Endothelial cell of umbilical vein (primary cell): ENCODE results near the gene GJB2. TPM values are rescaled to one million over a fixed set of nuclear protein-coding genes. Genes with fewer than 3 reads are reported as not detected.

Source experiments
- BruUV-seq: library from RNA; stranded (reverse); fragments of 400-500 nt; replicated peaks from 2 replicates; lab custom pipeline; 2021; lab: Mats Ljungman, UMichigan
- CTCF ChIA-PET: fragments of 300-600, 350-600 bp; sonication (Branson Sonifier 250); formaldehyde crosslinking; loops from one replicate; lab custom pipeline; 2021; ENCODE audit warnings: antibody characterized with exemption, inconsistent platforms; lab: Charles Lee
- POLR2A ChIA-PET: fragments of 300-600, 350-600 bp; sonication (Branson Sonifier 250); formaldehyde crosslinking; loops from one replicate; lab custom pipeline; 2021; ENCODE audit warnings: antibody characterized with exemption, inconsistent platforms; lab: Charles Lee
- DNase-seq: peaks from one replicate; pipeline ENCODE4 v3.0.0-alpha.2; 2011; ENCODE audit warnings: low read depth, low spot score
- FAIRE-seq: peaks from 2 replicates; lab custom pipeline; 2011; peaks lifted over from hg19 to GRCh38; lab: Jason Lieb, UNC
- H2AFZ ChIP-seq: 2 replicates; pipeline ENCODE4 v1.6.0; 2012; ENCODE audit warnings: low read depth, low read length, control low read depth, inconsistent platforms
- H3K27ac ChIP-seq: 2 replicates; pipeline ENCODE4 v1.5.1; 2011; ENCODE audit warnings: low read depth, mild to moderate bottlenecking, control low read depth, low read length, moderate library complexity; ENCODE audit not compliant: insufficient read depth
- H3K27me3 ChIP-seq, 2 experiments: 2 replicates each; pipeline versions ENCODE4 v1.6.0 to v1.6.1; 2011; ENCODE audit warnings: low read length in 2 of 2, mixed read lengths in 1 of 2; ENCODE audit not compliant: control insufficient read depth in 2 of 2, insufficient read depth in 2 of 2
- H3K36me3 ChIP-seq, 2 experiments: 2 replicates in 1 of 2; 3 replicates in 1 of 2; pipeline ENCODE4 v1.5.1; 2011; ENCODE audit warnings: low read length in 2 of 2, mild to moderate bottlenecking in 1 of 2, moderate library complexity in 1 of 2; ENCODE audit not compliant: control insufficient read depth in 2 of 2, insufficient read depth in 2 of 2; ENCODE audit errors: extremely low read depth in 1 of 2
- H3K4me1 ChIP-seq: 3 replicates; pipeline ENCODE4 v1.5.1; 2011; ENCODE audit warnings: mild to moderate bottlenecking, low read length; ENCODE audit not compliant: control insufficient read depth, insufficient read depth; ENCODE audit errors: extremely low read depth
- H3K4me2 ChIP-seq: 2 replicates; pipeline ENCODE4 v1.6.1; 2011; ENCODE audit warnings: low read length, control low read depth, mixed read lengths; ENCODE audit not compliant: insufficient read depth
- H3K4me3 ChIP-seq, 3 experiments: fragments of 200-600 bp in 1 of 3; sonication (generic), shearing (Covaris generic) in 1 of 3; replicated peaks in 1 of 3; 2 replicates each; pipeline ENCODE4 v1.5.1; 2011 to 2016; ENCODE audit warnings: control low read depth in 3 of 3, low read length in 3 of 3, mild to moderate bottlenecking in 2 of 3, inconsistent platforms in 1 of 3, low read depth in 1 of 3, moderate library complexity in 1 of 3; ENCODE audit not compliant: insufficient read depth in 1 of 3
- H3K79me2 ChIP-seq: 2 replicates; pipeline ENCODE4 v1.6.0; 2012; ENCODE audit warnings: low read length, inconsistent platforms; ENCODE audit not compliant: control insufficient read depth, insufficient read depth
- H3K9ac ChIP-seq: replicated peaks from 2 replicates; pipeline ENCODE3; 2011; ENCODE audit warnings: low read length, control low read depth; ENCODE audit not compliant: insufficient read depth; ENCODE audit errors: extremely low read depth
- H3K9me1 ChIP-seq: replicated peaks from 3 replicates; pipeline ENCODE4 v1.6.0; 2011; ENCODE audit warnings: mild to moderate bottlenecking, low read length; ENCODE audit not compliant: control insufficient read depth, insufficient read depth; ENCODE audit errors: extremely low read depth
- H3K9me3 ChIP-seq: replicated peaks from 2 replicates; pipeline ENCODE4 v1.5.1; 2012; ENCODE audit warnings: low read length, inconsistent platforms; ENCODE audit not compliant: control insufficient read depth, insufficient read depth
- H4K20me1 ChIP-seq: replicated peaks from 2 replicates; pipeline ENCODE3; 2011; ENCODE audit warnings: mild to moderate bottlenecking, low read length; ENCODE audit not compliant: control insufficient read depth, insufficient read depth; ENCODE audit errors: extremely low read depth
- CTCF ChIP-seq, 2 donors: IDR thresholded peaks; 1 replicate in 1 of 2; 2 replicates in 1 of 2; pipeline ENCODE4 v1.5.1; 2011; ENCODE audit warnings: low read length in 2 of 2, mild to moderate bottlenecking in 2 of 2, moderate library complexity in 2 of 2, control low read depth in 1 of 2, inconsistent platforms in 1 of 2, low read depth in 1 of 2; ENCODE audit not compliant: insufficient read depth in 1 of 2; ENCODE audit errors: extremely low read depth in 1 of 2
- FOS ChIP-seq: IDR thresholded peaks from 2 replicates; pipeline ENCODE4 v1.6.1; 2011; ENCODE audit warnings: mild to moderate bottlenecking, low read length, moderate library complexity, borderline replicate concordance; ENCODE audit not compliant: insufficient read depth
- GATA2 ChIP-seq: IDR thresholded peaks from 2 replicates; pipeline ENCODE4 v1.7.0; 2011; ENCODE audit warnings: low read depth, mild to moderate bottlenecking, moderate library complexity, mixed read lengths, low read length; ENCODE audit not compliant: insufficient read length, insufficient read depth
- JUN ChIP-seq: IDR thresholded peaks from 2 replicates; pipeline ENCODE4 v1.6.1; 2011; ENCODE audit warnings: borderline replicate concordance, low read depth; ENCODE audit not compliant: insufficient read length, insufficient read depth
- MYC ChIP-seq: IDR thresholded peaks from one replicate; pipeline ENCODE4 v1.6.1; 2011; ENCODE audit warnings: mild to moderate bottlenecking, low read depth, low read length
- POLR2AphosphoS5 ChIP-seq: IDR thresholded peaks from 2 replicates; pipeline ENCODE4 v1.6.1; 2012; ENCODE audit warnings: low read depth, mild to moderate bottlenecking, control low read depth, low read length, moderate library complexity; ENCODE audit not compliant: insufficient read depth
- dilution Hi-C: fragments of 300-500 bp; cut with MboI; formaldehyde crosslinking; loops from one replicate; pipeline ENCODE4 v1.15.0; 2019; ENCODE audit warnings: low sequenced_read_pairs; ENCODE audit not compliant: extremely low pct_ligation_motif_present
- intact Hi-C: fragments of 100-400 bp; cut with micrococcal nuclease; formaldehyde crosslinking; loops from one replicate; pipeline ENCODE4 v1.10.0; 2022
- polyA plus RNA-seq, 4 experiments: library from polyadenylated mRNA; depleted of rRNA in 3 of 4; stranded (reverse) in 3 of 4; unstranded in 1 of 4; fragments of >200 nt; gene quantifications; 2 replicates each; pipeline versions ENCODE4 v1.2.1 to v1.2.3, GENCODE V29; 2011 to 2012; ENCODE audit warnings: missing spikeins in 1 of 4
- total RNA-seq: library from RNA; stranded (reverse); gene quantifications from 2 replicates; pipeline ENCODE4 v1.2.3, GENCODE V29; 2021
- TF ChIP-seq, protein P1 (sequence below): IDR thresholded peaks from 2 replicates; pipeline ENCODE4 v1.6.1; 2011; ENCODE audit not compliant: insufficient read depth, insufficient read length

GJB2 gene
- total and polyA plus RNA-seq, 2 donors (not counting 3 experiments of a cell fraction or from before 2014, with no cell fraction given), result not detected

GRCh38 chr13:20230913-20231838 is 38.4 kb upstream of the GJB2 start:
- Histone ChIP-seq H3K9me1 (no peaks in the 10 kb centered on the region), H2AFZ (no peak overlapping the region), H3K27ac (no peak overlapping the region), H3K36me3 (no peaks in the 10 kb centered on the region), H3K4me2 (no peak overlapping the region), H3K79me2 (no peaks in the 10 kb centered on the region), H4K20me1 (no peaks in the 10 kb centered on the region), H3K27me3 (peaks cover 36 to 43% of the 10 kb centered on the region in 2 experiments), H3K9me3 (no peaks in the 10 kb centered on the region), H3K4me1 (no peaks in the 10 kb centered on the region), H3K9ac (no peak overlapping the region), H3K4me3 (no peak overlapping the region)
- dilution Hi-C loops (no loop called here), intact Hi-C loops (no loop called here)
- TF ChIP-seq JUN, result no peak
- TF ChIP-seq GATA2, result no peak
- no peak for TF ChIP-seq MYC
- TF ChIP-seq CTCF (IDR thresholded peaks at IDR 0.05; ENCODE audit: extremely low read depth in 1 of 2, insufficient read depth in 1 of 2, low read depth in 1 of 2, low read length in 2 of 2), result no peak
- no peak for TF ChIP-seq FOS
- no peak for TF ChIP-seq POLR2AphosphoS5
- TF ChIP-seq, protein P1, sequence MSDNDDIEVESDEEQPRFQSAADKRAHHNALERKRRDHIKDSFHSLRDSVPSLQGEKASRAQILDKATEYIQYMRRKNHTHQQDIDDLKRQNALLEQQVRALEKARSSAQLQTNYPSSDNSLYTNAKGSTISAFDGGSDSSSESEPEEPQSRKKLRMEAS, result no peak
- ChIA-PET POLR2A (no interaction called here), CTCF (no interaction called here)
- no peak for DNase-seq
- no TSS peak for BruUV-seq
- no peak for FAIRE-seq
